T-helper 17 cell (primary cell): ENCODE measurements around the gene SPAG16. TPM values are rescaled to one million over a fixed set of nuclear protein-coding genes. Genes with fewer than 3 reads are reported as not detected.

ENCODE experiments used
- ATAC-seq: fragments of 150-1000 bp; cut with Tn5 transposase; 2 replicates; pipeline ENCODE4 v1.10.0; 2021; ENCODE audit warnings: mild to moderate bottlenecking, moderate library complexity
- DNase-seq, 3 donors: peaks; one replicate each; pipeline versions ENCODE4 v3.0.0 to v3.0.0-alpha.2; 2020 to 2021
- H3K9me3 ChIP-seq: one replicate; pipeline ENCODE4 v1.7.0; 2013; ENCODE audit warnings: low read length, mild to moderate bottlenecking; ENCODE audit not compliant: control insufficient read depth, poor library complexity, severe bottlenecking
- H3K27ac Mint-ChIP-seq: one replicate; pipeline ENCODE4 v1.8.0; 2022; ENCODE audit warnings: mild to moderate bottlenecking, moderate library complexity, mixed read lengths
- H3K27me3 Mint-ChIP-seq: one replicate; pipeline ENCODE4 v1.8.0; 2022; ENCODE audit warnings: mixed read lengths
- H3K36me3 Mint-ChIP-seq: one replicate; pipeline ENCODE4 v1.8.0; 2022; ENCODE audit warnings: low read depth, mixed read lengths
- H3K4me1 Mint-ChIP-seq: one replicate; pipeline ENCODE4 v1.8.0; 2022; ENCODE audit warnings: mild to moderate bottlenecking, mixed read lengths
- H3K4me3 Mint-ChIP-seq: one replicate; pipeline ENCODE4 v1.8.0; 2022; ENCODE audit warnings: mild to moderate bottlenecking, moderate library complexity, mixed read lengths
- total RNA-seq, 4 donors: library from RNA in 2 of 4; stranded (reverse) in 2 of 4; gene quantifications; one replicate each; pipeline ENCODE4 v1.2.3 and lab custom pipeline; 2022 to 2026

The SPAG16 gene
- total RNA-seq, 2 donors from 2014 or later = 4.1 to 5.1 TPM

GRCh38 chr2:214100488-214100887, 816.2 kb downstream of the SPAG16 start:
- Mint-ChIP-seq H3K27me3 (no peaks in the 10 kb centered on the region), H3K27ac (no peak overlapping the region), H3K4me1 (no peaks in the 10 kb centered on the region), H3K4me3 (no peak overlapping the region), H3K36me3 (no peaks in the 10 kb centered on the region)
- no peaks in the 10 kb centered on the region for H3K9me3 ChIP-seq
- ATAC-seq (no peak), DNase-seq (no peak)

GRCh38 chr2:214103276-214104001, 819.2 kb downstream of the SPAG16 start:
- ATAC-seq = no peak
- no peaks in the 10 kb centered on the region for H3K36me3 Mint-ChIP-seq
- no peaks in the 10 kb centered on the region for H3K4me1 Mint-ChIP-seq
- no peak overlapping the region for H3K27ac Mint-ChIP-seq
- no peak for DNase-seq
- no peaks in the 10 kb centered on the region for H3K9me3 ChIP-seq
- no peak overlapping the region for H3K4me3 Mint-ChIP-seq
- H3K27me3 Mint-ChIP-seq = no peaks in the 10 kb centered on the region

- H3K4me1 Mint-ChIP-seq = no peaks in the 10 kb centered on the region
- ATAC-seq = no peak
- H3K27ac Mint-ChIP-seq = no peak overlapping the region
- no peaks in the 10 kb centered on the region for H3K36me3 Mint-ChIP-seq
- no peak for DNase-seq
- H3K27me3 Mint-ChIP-seq = no peaks in the 10 kb centered on the region
- no peaks in the 10 kb centered on the region for H3K9me3 ChIP-seq
- H3K4me3 Mint-ChIP-seq = no peak overlapping the region
These were observed 820.0 kb downstream of the SPAG16 start for GRCh38 chr2:214104219-214104618.

GRCh38 chr2:214104967-214105366, 820.7 kb downstream of the SPAG16 start:
- no peak overlapping the region for H3K27ac Mint-ChIP-seq
- no peaks in the 10 kb centered on the region for H3K4me1 Mint-ChIP-seq
- H3K36me3 Mint-ChIP-seq = no peaks in the 10 kb centered on the region
- DNase-seq (no peak), ATAC-seq (no peak)
- H3K27me3 Mint-ChIP-seq = no peaks in the 10 kb centered on the region
- no peak overlapping the region for H3K4me3 Mint-ChIP-seq
- H3K9me3 ChIP-seq = no peaks in the 10 kb centered on the region

GRCh38 chr2:214107726-214108125, 823.5 kb downstream of the SPAG16 start:
- ATAC-seq (no peak), DNase-seq (no peak)
- no peaks in the 10 kb centered on the region for H3K4me1 Mint-ChIP-seq
- no peaks in the 10 kb centered on the region for H3K36me3 Mint-ChIP-seq
- H3K4me3 Mint-ChIP-seq = no peak overlapping the region
- H3K27ac Mint-ChIP-seq = no peak overlapping the region
- no peaks in the 10 kb centered on the region for H3K9me3 ChIP-seq
- no peaks in the 10 kb centered on the region for H3K27me3 Mint-ChIP-seq

GRCh38 chr2:214108598-214108997, 824.3 kb downstream of the SPAG16 start:
- Mint-ChIP-seq H3K36me3 (no peaks in the 10 kb centered on the region), H3K4me3 (no peak overlapping the region), H3K27me3 (no peaks in the 10 kb centered on the region), H3K27ac (no peak overlapping the region), H3K4me1 (no peaks in the 10 kb centered on the region)
- DNase-seq (no peak), ATAC-seq (no peak)
- H3K9me3 ChIP-seq = no peaks in the 10 kb centered on the region

GRCh38 chr2:214117054-214117453, 832.8 kb downstream of the SPAG16 start:
- H3K27me3 Mint-ChIP-seq = no peaks in the 10 kb centered on the region
- H3K4me3 Mint-ChIP-seq = no peak overlapping the region
- H3K36me3 Mint-ChIP-seq = no peaks in the 10 kb centered on the region
- no peak for DNase-seq
- no peaks in the 10 kb centered on the region for H3K9me3 ChIP-seq
- H3K27ac Mint-ChIP-seq = no peak overlapping the region
- no peak for ATAC-seq
- H3K4me1 Mint-ChIP-seq = no peaks in the 10 kb centered on the region

- H3K4me3 Mint-ChIP-seq = no peak overlapping the region
- no peak overlapping the region for H3K27ac Mint-ChIP-seq
- H3K4me1 Mint-ChIP-seq = no peaks in the 10 kb centered on the region
- no peaks in the 10 kb centered on the region for H3K27me3 Mint-ChIP-seq
- H3K36me3 Mint-ChIP-seq = no peaks in the 10 kb centered on the region
- ATAC-seq (no peak), DNase-seq (no peak)
- H3K9me3 ChIP-seq = no peaks in the 10 kb centered on the region
These were observed 841.9 kb downstream of the SPAG16 start for GRCh38 chr2:214126135-214126534.

- H3K27ac Mint-ChIP-seq = no peak overlapping the region
These were observed 842.9 kb downstream of the SPAG16 start for GRCh38 chr2:214127170-214127569.

GRCh38 chr2:214127571-214127970, 843.3 kb downstream of the SPAG16 start:
- ATAC-seq (no peak), DNase-seq (no peak)
- H3K9me3 ChIP-seq = no peaks in the 10 kb centered on the region
- no peak overlapping the region for H3K27ac Mint-ChIP-seq
- H3K36me3 Mint-ChIP-seq = no peaks in the 10 kb centered on the region
- H3K27me3 Mint-ChIP-seq = no peaks in the 10 kb centered on the region
- H3K4me1 Mint-ChIP-seq = no peaks in the 10 kb centered on the region
- no peak overlapping the region for H3K4me3 Mint-ChIP-seq

More at GRCh38 chr2:214127170-214127569, 842.9 kb downstream of the SPAG16 start:
- Mint-ChIP-seq H3K27me3 (no peaks in the 10 kb centered on the region), H3K4me3 (no peak overlapping the region), H3K36me3 (no peaks in the 10 kb centered on the region), H3K4me1 (no peaks in the 10 kb centered on the region)
- DNase-seq = no peak
- ATAC-seq = no peak
- no peaks in the 10 kb centered on the region for H3K9me3 ChIP-seq

GRCh38 chr2:214128040-214128439, 843.8 kb downstream of the SPAG16 start:
- DNase-seq (no peak), ATAC-seq (no peak)
- Mint-ChIP-seq H3K4me1 (no peaks in the 10 kb centered on the region), H3K36me3 (no peaks in the 10 kb centered on the region), H3K27ac (no peak overlapping the region), H3K27me3 (no peaks in the 10 kb centered on the region), H3K4me3 (no peak overlapping the region)
- H3K9me3 ChIP-seq = no peaks in the 10 kb centered on the region

GRCh38 chr2:214130114-214130513, 845.9 kb downstream of the SPAG16 start:
- no peaks in the 10 kb centered on the region for H3K36me3 Mint-ChIP-seq
- DNase-seq (no peak), ATAC-seq (no peak)
- H3K4me3 Mint-ChIP-seq = no peak overlapping the region
- H3K9me3 ChIP-seq = no peaks in the 10 kb centered on the region
- no peak overlapping the region for H3K27ac Mint-ChIP-seq
- H3K27me3 Mint-ChIP-seq = no peaks in the 10 kb centered on the region
- no peaks in the 10 kb centered on the region for H3K4me1 Mint-ChIP-seq

GRCh38 chr2:214135966-214136365, 851.7 kb downstream of the SPAG16 start:
- Mint-ChIP-seq H3K27ac (no peak overlapping the region), H3K27me3 (no peaks in the 10 kb centered on the region), H3K4me1 (no peaks in the 10 kb centered on the region), H3K36me3 (no peaks in the 10 kb centered on the region), H3K4me3 (no peak overlapping the region)
- DNase-seq = no peak
- no peaks in the 10 kb centered on the region for H3K9me3 ChIP-seq
- no peak for ATAC-seq

- no peak overlapping the region for H3K4me3 Mint-ChIP-seq
- H3K4me1 Mint-ChIP-seq = no peaks in the 10 kb centered on the region
- H3K9me3 ChIP-seq = no peaks in the 10 kb centered on the region
- no peak for DNase-seq
- no peak overlapping the region for H3K27ac Mint-ChIP-seq
- H3K27me3 Mint-ChIP-seq = no peaks in the 10 kb centered on the region
- no peak for ATAC-seq
- H3K36me3 Mint-ChIP-seq = no peaks in the 10 kb centered on the region
These were observed 854.5 kb downstream of the SPAG16 start for GRCh38 chr2:214138779-214139178.
